GM12878 (cell line): ENCODE data around the gene NLRP10. TPM values are rescaled to one million over a fixed set of nuclear protein-coding genes. Genes with fewer than 3 reads are reported as not detected.
A peak's percentile ranks its signal among the peaks of the same experiment; 100 is the strongest.

ENCODE experiments used
- BHLHE40 ChIP-seq, 2 experiments: fragments of 450-650 bp in 1 of 2; IDR thresholded peaks; 2 replicates each; pipeline ENCODE4 v1.6.1; 2011 to 2017; ENCODE audit warnings: low read depth in 2 of 2, borderline replicate concordance in 1 of 2, improper control_type of control experiment in 1 of 2, low read length in 1 of 2, mild to moderate bottlenecking in 1 of 2
- FOXM1 ChIP-seq: IDR thresholded peaks from 2 replicates; pipeline ENCODE4 v1.6.1; 2012; ENCODE audit warnings: low read depth, mild to moderate bottlenecking, inconsistent platforms, low read length, moderate library complexity
- MLLT1 ChIP-seq: fragments of 450-650 bp; IDR thresholded peaks from 2 replicates; pipeline ENCODE4 v1.6.1; 2016; ENCODE audit warnings: mild to moderate bottlenecking
- NR2C1 ChIP-seq: fragments of 450-650 bp; IDR thresholded peaks from 2 replicates; pipeline ENCODE4 v1.6.1; 2017; ENCODE audit warnings: antibody characterized with exemption, mild to moderate bottlenecking, moderate library complexity
- RFX5 ChIP-seq: IDR thresholded peaks from 2 replicates; pipeline ENCODE4 v1.6.1; 2011; ENCODE audit warnings: low read depth, low read length, improper control_type of control experiment
- SPI1 ChIP-seq: IDR thresholded peaks from 2 replicates; pipeline ENCODE4 v1.6.1; 2011; ENCODE audit warnings: low read depth, mild to moderate bottlenecking, low read length, moderate library complexity, borderline replicate concordance; ENCODE audit not compliant: insufficient read depth
- STAT3 ChIP-seq: IDR thresholded peaks from 2 replicates; pipeline ENCODE4 v1.6.1; 2011; ENCODE audit warnings: low read depth, low read length, improper control_type of control experiment
- polyA plus RNA-seq, 11 experiments: library from polyadenylated mRNA; depleted of rRNA in 4 of 11; unstranded in 6 of 11; stranded (reverse) in 5 of 11; fragments of >200 nt; fragmentation: Nextera tagmentation in 4 of 11; fragmentation: Illumina TruSeq in 1 of 11; extraction: Ambion mirVana in 4 of 11; extraction: Trizol in 1 of 11; gene quantifications; 1 replicate in 1 of 11; 2 replicates in 10 of 11; pipeline versions ENCODE4 v1.2.1 to v1.2.3, GENCODE V29; 2011 to 2016; ENCODE audit warnings: inconsistent platforms in 2 of 11, missing spikeins in 2 of 11, low read depth in 1 of 11
- total RNA-seq, 4 experiments: library from RNA; depleted of rRNA in 3 of 4; stranded (reverse); fragments of >200 nt in 3 of 4; fragmentation: Illumina TruSeq in 1 of 4; extraction: Trizol in 1 of 4; gene quantifications; 2 replicates each; pipeline versions ENCODE4 v1.2.1 to v1.2.3, GENCODE V29; 2013 to 2021
- TF ChIP-seq, protein P1 (sequence below): fragments of 450-650 bp; IDR thresholded peaks from 2 replicates; pipeline ENCODE4 v1.6.1; 2018; ENCODE audit warnings: mild to moderate bottlenecking, low read depth, moderate library complexity; ENCODE audit not compliant: partially characterized antibody
- TF ChIP-seq, protein P2 (sequence below): fragments of 450-650 bp; formaldehyde crosslinking; IDR thresholded peaks from 2 replicates; pipeline ENCODE4 v1.5.0; 2022; ENCODE audit warnings: mild to moderate bottlenecking, missing genetic modification characterization

The NLRP10 gene
- total and polyA plus RNA-seq, 10 of the 15 experiments (the other 5 are each of a cell fraction or from before 2014, with no cell fraction given): 0.04 TPM; not detected in 9

DNA sequence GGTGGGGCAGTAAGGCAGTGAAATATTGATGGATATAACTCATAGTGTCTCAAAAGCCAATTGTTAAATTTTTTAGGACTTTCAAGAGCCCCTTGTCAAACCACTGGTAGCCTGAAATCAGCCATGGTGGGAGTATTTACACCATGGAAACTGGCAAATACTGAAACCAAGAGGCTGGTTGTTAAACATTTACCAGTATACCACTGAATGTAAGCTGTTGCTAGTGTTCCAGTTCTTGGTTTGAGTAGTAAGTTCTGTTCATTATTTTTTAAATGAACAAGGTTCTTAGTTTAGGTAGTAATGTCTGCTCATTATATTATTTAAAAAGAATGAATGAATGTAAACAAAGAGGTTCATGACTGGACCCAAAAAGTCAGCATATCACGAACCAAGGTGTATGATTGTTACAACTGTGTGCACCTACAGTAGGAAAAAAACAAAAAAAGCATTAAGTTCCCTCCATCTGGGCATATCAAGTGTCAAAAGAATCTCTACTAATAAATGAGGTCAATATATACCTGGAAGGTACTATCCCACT lies 17.4 kb upstream of the NLRP10 start (continued):
- peak; percentile 37; the same call in 1 of the 2 replicates for TF ChIP-seq RFX5
- TF ChIP-seq STAT3: no peak
- no peak for TF ChIP-seq BHLHE40 (IDR thresholded peaks at IDR 0.05; ENCODE audit: borderline replicate concordance in 1 of 2, low read depth in 2 of 2, low read length in 1 of 2)
- no peak for TF ChIP-seq SPI1
- TF ChIP-seq, protein P1, sequence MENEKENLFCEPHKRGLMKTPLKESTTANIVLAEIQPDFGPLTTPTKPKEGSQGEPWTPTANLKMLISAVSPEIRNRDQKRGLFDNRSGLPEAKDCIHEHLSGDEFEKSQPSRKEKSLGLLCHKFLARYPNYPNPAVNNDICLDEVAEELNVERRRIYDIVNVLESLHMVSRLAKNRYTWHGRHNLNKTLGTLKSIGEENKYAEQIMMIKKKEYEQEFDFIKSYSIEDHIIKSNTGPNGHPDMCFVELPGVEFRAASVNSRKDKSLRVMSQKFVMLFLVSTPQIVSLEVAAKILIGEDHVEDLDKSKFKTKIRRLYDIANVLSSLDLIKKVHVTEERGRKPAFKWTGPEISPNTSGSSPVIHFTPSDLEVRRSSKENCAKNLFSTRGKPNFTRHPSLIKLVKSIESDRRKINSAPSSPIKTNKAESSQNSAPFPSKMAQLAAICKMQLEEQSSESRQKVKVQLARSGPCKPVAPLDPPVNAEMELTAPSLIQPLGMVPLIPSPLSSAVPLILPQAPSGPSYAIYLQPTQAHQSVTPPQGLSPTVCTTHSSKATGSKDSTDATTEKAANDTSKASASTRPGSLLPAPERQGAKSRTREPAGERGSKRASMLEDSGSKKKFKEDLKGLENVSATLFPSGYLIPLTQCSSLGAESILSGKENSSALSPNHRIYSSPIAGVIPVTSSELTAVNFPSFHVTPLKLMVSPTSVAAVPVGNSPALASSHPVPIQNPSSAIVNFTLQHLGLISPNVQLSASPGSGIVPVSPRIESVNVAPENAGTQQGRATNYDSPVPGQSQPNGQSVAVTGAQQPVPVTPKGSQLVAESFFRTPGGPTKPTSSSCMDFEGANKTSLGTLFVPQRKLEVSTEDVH: no peak
- TF ChIP-seq MLLT1: no peak
- TF ChIP-seq, protein P2, sequence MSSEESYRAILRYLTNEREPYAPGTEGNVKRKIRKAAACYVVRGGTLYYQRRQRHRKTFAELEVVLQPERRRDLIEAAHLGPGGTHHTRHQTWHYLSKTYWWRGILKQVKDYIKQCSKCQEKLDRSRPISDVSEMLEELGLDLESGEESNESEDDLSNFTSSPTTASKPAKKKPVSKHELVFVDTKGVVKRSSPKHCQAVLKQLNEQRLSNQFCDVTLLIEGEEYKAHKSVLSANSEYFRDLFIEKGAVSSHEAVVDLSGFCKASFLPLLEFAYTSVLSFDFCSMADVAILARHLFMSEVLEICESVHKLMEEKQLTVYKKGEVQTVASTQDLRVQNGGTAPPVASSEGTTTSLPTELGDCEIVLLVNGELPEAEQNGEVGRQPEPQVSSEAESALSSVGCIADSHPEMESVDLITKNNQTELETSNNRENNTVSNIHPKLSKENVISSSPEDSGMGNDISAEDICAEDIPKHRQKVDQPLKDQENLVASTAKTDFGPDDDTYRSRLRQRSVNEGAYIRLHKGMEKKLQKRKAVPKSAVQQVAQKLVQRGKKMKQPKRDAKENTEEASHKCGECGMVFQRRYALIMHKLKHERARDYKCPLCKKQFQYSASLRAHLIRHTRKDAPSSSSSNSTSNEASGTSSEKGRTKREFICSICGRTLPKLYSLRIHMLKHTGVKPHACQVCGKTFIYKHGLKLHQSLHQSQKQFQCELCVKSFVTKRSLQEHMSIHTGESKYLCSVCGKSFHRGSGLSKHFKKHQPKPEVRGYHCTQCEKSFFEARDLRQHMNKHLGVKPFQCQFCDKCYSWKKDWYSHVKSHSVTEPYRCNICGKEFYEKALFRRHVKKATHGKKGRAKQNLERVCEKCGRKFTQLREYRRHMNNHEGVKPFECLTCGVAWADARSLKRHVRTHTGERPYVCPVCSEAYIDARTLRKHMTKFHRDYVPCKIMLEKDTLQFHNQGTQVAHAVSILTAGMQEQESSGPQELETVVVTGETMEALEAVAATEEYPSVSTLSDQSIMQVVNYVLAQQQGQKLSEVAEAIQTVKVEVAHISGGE (CRISPR knock-in tag): no peak
- no peak for TF ChIP-seq NR2C1
- TF ChIP-seq FOXM1: no peak
